Measurements from ENCODE around the gene BORCS8. TPM values are rescaled to one million over a fixed set of nuclear protein-coding genes. Genes with fewer than 3 reads are reported as not detected.
A peak's percentile ranks its signal among the peaks of the same experiment; 100 is the strongest.
"Not testable (repeated sequence)": the region's sequence is repeated elsewhere in the genome, so short reads cannot be mapped to it uniquely, and the experiment has no call there.

The BORCS8 gene
- total RNA-seq, 2 experiments from 2014 or later: 19.5 to 25.3 TPM

GRCh38 chr19:19145684-19146608, 46.0 kb downstream of the BORCS8 start:
- CTCF ChIA-PET: interaction anchor here (0.5 to 3.2 kb wide), 14 partner anchors 10 to 552 kb away, joined by 3 to 12 read pairs (median 3); no protein-coding TSS in a partner anchor
- DNase-seq (peak; percentile 93), ATAC-seq (peak; percentile 88)
- H3K27ac Mint-ChIP-seq: no peak overlapping the region
- H3K9me3 Mint-ChIP-seq (ENCODE audit: low read depth): no peaks in the 10 kb centered on the region
- POLR2A ChIA-PET: interaction anchor here (0.7 kb wide), 1 partner anchor 47 kb away, joined by 7 read pairs; no protein-coding TSS in a partner anchor
- H3K27me3 Mint-ChIP-seq: no peaks in the 10 kb centered on the region
- no peaks in the 10 kb centered on the region for H3K4me1 Mint-ChIP-seq
- intact Hi-C loops (cut with DNase I, micrococcal nuclease): loop anchor here (1.0 kb wide), 4 partner anchors 29 to 344 kb away; no protein-coding TSS in a partner anchor
- H3K36me3 Mint-ChIP-seq (ENCODE audit: low read depth): peaks cover 5% of the 10 kb centered on the region
- no peak overlapping the region for H3K4me3 Mint-ChIP-seq

GRCh38 chr19:19145281-19145680, 46.7 kb downstream of the BORCS8 start:
- intact Hi-C loops (cut with DNase I, micrococcal nuclease): no loop called here
- no peaks in the 10 kb centered on the region for H3K27me3 Mint-ChIP-seq
- ATAC-seq (no peak), DNase-seq (no peak)
- H3K36me3 Mint-ChIP-seq (ENCODE audit: low read depth): peaks cover 5% of the 10 kb centered on the region
- H3K27ac Mint-ChIP-seq: no peak overlapping the region
- ChIA-PET POLR2A (interaction anchor here (0.7 kb wide), 1 partner anchor 48 kb away, joined by 7 read pairs; no protein-coding TSS in a partner anchor), CTCF (interaction anchor here (0.5 to 3.2 kb wide), 13 partner anchors 9 to 552 kb away, joined by 3 to 12 read pairs (median 3); no protein-coding TSS in a partner anchor)
- H3K4me3 Mint-ChIP-seq: no peak overlapping the region
- no peaks in the 10 kb centered on the region for H3K9me3 Mint-ChIP-seq (ENCODE audit: low read depth)
- no peaks in the 10 kb centered on the region for H3K4me1 Mint-ChIP-seq

- POLR2A ChIA-PET: no interaction called here
- peaks cover under 1% of the 10 kb centered on the region for H3K36me3 Mint-ChIP-seq (ENCODE audit: low read depth)
- no peak overlapping the region for H3K4me3 Mint-ChIP-seq
- no peak for DNase-seq
- CTCF ChIA-PET: interaction anchor here (2.6 kb wide), 1 partner anchor 32 kb away, joined by 8 read pairs; no protein-coding TSS in a partner anchor
- H3K9me3 Mint-ChIP-seq (ENCODE audit: low read depth): peaks cover 2% of the 10 kb centered on the region
- no peak for ATAC-seq
- H3K4me1 Mint-ChIP-seq: peaks cover 18% of the 10 kb centered on the region
- intact Hi-C loops (cut with DNase I, micrococcal nuclease): no loop called here
- no peaks in the 10 kb centered on the region for H3K27me3 Mint-ChIP-seq
- H3K27ac Mint-ChIP-seq: no peak overlapping the region
Observed at GRCh38 chr19:19142347-19142746, 49.6 kb downstream of the BORCS8 start.

GRCh38 chr19:19140476-19140875, 51.5 kb downstream of the BORCS8 start:
- peaks cover 2% of the 10 kb centered on the region for H3K9me3 Mint-ChIP-seq (ENCODE audit: low read depth)
- no peak overlapping the region for H3K4me3 Mint-ChIP-seq
- no peak for ATAC-seq
- DNase-seq: no peak
- H3K36me3 Mint-ChIP-seq (ENCODE audit: low read depth): no peaks in the 10 kb centered on the region
- intact Hi-C loops (cut with DNase I, micrococcal nuclease): no loop called here
- ChIA-PET POLR2A (no interaction called here), CTCF (interaction anchor here (0.6 to 1.7 kb wide), 7 partner anchors 13 to 945 kb away, joined by 3 to 6 read pairs (median 3); no protein-coding TSS in a partner anchor)
- H3K27ac Mint-ChIP-seq: no peak overlapping the region
- peaks cover 23% of the 10 kb centered on the region for H3K4me1 Mint-ChIP-seq
- H3K27me3 Mint-ChIP-seq: no peaks in the 10 kb centered on the region

- peaks cover 2% of the 10 kb centered on the region for H3K36me3 Mint-ChIP-seq (ENCODE audit: low read depth)
Observed at GRCh38 chr19:19139876-19140229, 52.1 kb downstream of the BORCS8 start.

GRCh38 chr19:19138109-19138981, 53.6 kb downstream of the BORCS8 start, which contains the start of gene TMEM161A:
TSS of gene TMEM161A (minus strand) at chr19:19138478. CDS start at chr19:19138428, 50 bp downstream.
- intact Hi-C loops (cut with DNase I, micrococcal nuclease): loop anchor here (1.0 to 2.0 kb wide), 12 partner anchors 36 to 502 kb away; partner anchors contain the start of genes COPE (in 2 of the 2), DDX49 (in 2 of the 2), SLC25A42 (in 2 of the 2) and ARMC6 (in 1 of the 2)
- peak within 1 kb of the TSS; percentile 95 for H3K27ac Mint-ChIP-seq
- H3K4me3 Mint-ChIP-seq: peak within 1 kb of the TSS; percentile 93
- H3K36me3 Mint-ChIP-seq (ENCODE audit: low read depth): peaks cover 6% of the 10 kb centered on the region
- ATAC-seq: peak; percentile 100
- H3K27me3 Mint-ChIP-seq: no peaks in the 10 kb centered on the region
- DNase-seq: peak; percentile 98
- H3K4me1 Mint-ChIP-seq: peaks cover 30% of the 10 kb centered on the region
- ChIA-PET POLR2A (no interaction called here), CTCF (interaction anchor here (1.0 to 1.1 kb wide), 2 partner anchors 10 to 19 kb away, joined by 3 to 4 read pairs; no protein-coding TSS in a partner anchor)
- peaks cover 4% of the 10 kb centered on the region for H3K9me3 Mint-ChIP-seq (ENCODE audit: low read depth)

More at GRCh38 chr19:19139876-19140229, 52.1 kb downstream of the BORCS8 start:
- Mint-ChIP-seq H3K4me3 (no peak overlapping the region), H3K9me3 (ENCODE audit: low read depth) (peaks cover 2% of the 10 kb centered on the region), H3K4me1 (peaks cover 28% of the 10 kb centered on the region), H3K27ac (no peak overlapping the region), H3K27me3 (no peaks in the 10 kb centered on the region)
- intact Hi-C loops (cut with DNase I, micrococcal nuclease): loop anchor here (1.0 to 2.0 kb wide), 7 partner anchors 35 to 503 kb away; partner anchors contain the start of genes KLHL26 (in 1 of the 2) and SLC25A42 (in 1 of the 2)
- ATAC-seq (no peak), DNase-seq (no peak)
- POLR2A ChIA-PET: no interaction called here
- CTCF ChIA-PET: interaction anchor here (0.9 kb wide), 1 partner anchor 69 kb away, joined by 3 read pairs; no protein-coding TSS in a partner anchor

- peak overlapping the region; percentile 95 for H3K27ac Mint-ChIP-seq
- ChIA-PET CTCF (interaction anchor here (0.6 kb wide), 1 partner anchor 75 kb away, joined by 4 read pairs; no protein-coding TSS in a partner anchor), POLR2A (interaction anchor here (0.6 kb wide), 1 partner anchor 14 kb away, joined by 6 read pairs; no protein-coding TSS in a partner anchor)
- H3K27me3 Mint-ChIP-seq: no peaks in the 10 kb centered on the region
- ATAC-seq (no peak), DNase-seq (no peak)
- H3K9me3 Mint-ChIP-seq (ENCODE audit: low read depth): peaks cover 4% of the 10 kb centered on the region
- peaks cover 12% of the 10 kb centered on the region for H3K36me3 Mint-ChIP-seq (ENCODE audit: low read depth)
- peaks cover 30% of the 10 kb centered on the region for H3K4me1 Mint-ChIP-seq
- peak overlapping the region; percentile 93 for H3K4me3 Mint-ChIP-seq
- intact Hi-C loops (cut with DNase I, micrococcal nuclease): loop anchor here (1.0 to 2.0 kb wide), 12 partner anchors 37 to 501 kb away; partner anchors contain the start of genes COPE (in 2 of the 2), DDX49 (in 2 of the 2), SLC25A42 (in 2 of the 2) and ARMC6 (in 1 of the 2)
Observed at GRCh38 chr19:19137556-19138108, 54.3 kb downstream of the BORCS8 start.

- Mint-ChIP-seq H3K36me3 (ENCODE audit: low read depth) (peaks cover 22% of the 10 kb centered on the region), H3K9me3 (ENCODE audit: low read depth) (peaks cover 12% of the 10 kb centered on the region), H3K4me1 (peaks cover 30% of the 10 kb centered on the region)
- H3K27ac Mint-ChIP-seq; intact Hi-C loops (cut with DNase I, micrococcal nuclease); H3K27me3 Mint-ChIP-seq; H3K4me3 Mint-ChIP-seq; POLR2A ChIA-PET; DNase-seq; ATAC-seq: not testable (repeated sequence)
- CTCF ChIA-PET: interaction anchor here (0.6 to 2.1 kb wide), 4 partner anchors 10 to 144 kb away, joined by 3 to 5 read pairs (median 3); no protein-coding TSS in a partner anchor
Observed at GRCh38 chr19:19135713-19136112, 56.2 kb downstream of the BORCS8 start.

GRCh38 chr19:19134687-19135158, 57.2 kb downstream of the BORCS8 start:
- ChIA-PET POLR2A (interaction anchor here (0.6 kb wide), 1 partner anchor 462 kb away, joined by 3 read pairs; no protein-coding TSS in a partner anchor), CTCF (interaction anchor here (2.1 kb wide), 1 partner anchor 11 kb away, joined by 5 read pairs; no protein-coding TSS in a partner anchor)
- Mint-ChIP-seq H3K27ac (no peak overlapping the region), H3K4me3 (no peak overlapping the region), H3K9me3 (ENCODE audit: low read depth) (peaks cover 12% of the 10 kb centered on the region), H3K36me3 (ENCODE audit: low read depth) (peaks cover 24% of the 10 kb centered on the region), H3K27me3 (no peaks in the 10 kb centered on the region), H3K4me1 (peaks cover 30% of the 10 kb centered on the region)
- ATAC-seq: peak; percentile 17
- DNase-seq: peak; percentile 69
- intact Hi-C loops (cut with DNase I, micrococcal nuclease): no loop called here

GRCh38 chr19:19133985-19134384, 58.0 kb downstream of the BORCS8 start:
- ATAC-seq: no peak
- no peak overlapping the region for H3K4me3 Mint-ChIP-seq
- DNase-seq: no peak
- H3K4me1 Mint-ChIP-seq: peaks cover 27% of the 10 kb centered on the region
- no peaks in the 10 kb centered on the region for H3K27me3 Mint-ChIP-seq
- peaks cover 10% of the 10 kb centered on the region for H3K9me3 Mint-ChIP-seq (ENCODE audit: low read depth)
- intact Hi-C loops (cut with DNase I, micrococcal nuclease): no loop called here
- H3K36me3 Mint-ChIP-seq (ENCODE audit: low read depth): peaks cover 28% of the 10 kb centered on the region
- no peak overlapping the region for H3K27ac Mint-ChIP-seq
- POLR2A ChIA-PET: interaction anchor here (0.6 kb wide), 1 partner anchor 462 kb away, joined by 3 read pairs; no protein-coding TSS in a partner anchor
- CTCF ChIA-PET: interaction anchor here (0.6 kb wide), 1 partner anchor 12 kb away, joined by 3 read pairs; no protein-coding TSS in a partner anchor
